Measurements from ENCODE around the gene HOXD11.

HOXD11 gene

GRCh38 chr2:176154576-176155252 is 47.6 kb downstream of the HOXD11 start:
- Histone ChIP-seq H3K4me3 (ENCODE audit: low read depth in 1 of 2, low read length in 2 of 2) (no peak overlapping the region), H3K27me3 (ENCODE audit: control insufficient read depth in 1 of 2, insufficient read depth in 2 of 2, low read length in 2 of 2) (peaks cover 7 to 26% of the 10 kb centered on the region in 2 donors), H3K36me3 (ENCODE audit: insufficient read depth, low read length) (peaks cover 49% of the 10 kb centered on the region), H3K4me1 (ENCODE audit: insufficient read depth, low read length) (no peaks in the 10 kb centered on the region), H3K9me3 (ENCODE audit: low read length) (no peaks in the 10 kb centered on the region), H3K27ac (ENCODE audit: low read depth, low read length) (no peak overlapping the region), H3K9ac (ENCODE audit: low read length) (no peak overlapping the region)

GRCh38 chr2:176155356-176156044 is 48.4 kb downstream of the HOXD11 start:
- Histone ChIP-seq H3K36me3 (ENCODE audit: insufficient read depth, low read length) (peaks cover 42% of the 10 kb centered on the region), H3K27ac (ENCODE audit: low read depth, low read length) (no peak overlapping the region), H3K4me3 (ENCODE audit: low read depth in 1 of 2, low read length in 2 of 2) (no peak overlapping the region), H3K9me3 (ENCODE audit: low read length) (no peaks in the 10 kb centered on the region), H3K9ac (ENCODE audit: low read length) (no peak overlapping the region), H3K4me1 (ENCODE audit: insufficient read depth, low read length) (peaks cover under 1% of the 10 kb centered on the region), H3K27me3 (ENCODE audit: control insufficient read depth in 1 of 2, insufficient read depth in 2 of 2, low read length in 2 of 2) (peaks cover 7 to 34% of the 10 kb centered on the region in 2 donors)

GRCh38 chr2:176156301-176156806 is 49.3 kb downstream of the HOXD11 start:
- H3K36me3 ChIP-seq (ENCODE audit: insufficient read depth, low read length), result peaks cover 36% of the 10 kb centered on the region
- no peak overlapping the region for H3K9ac ChIP-seq (ENCODE audit: low read length)
- peaks cover 7 to 41% of the 10 kb centered on the region in 2 donors for H3K27me3 ChIP-seq (ENCODE audit: control insufficient read depth in 1 of 2, insufficient read depth in 2 of 2, low read length in 2 of 2)
- H3K27ac ChIP-seq (ENCODE audit: low read depth, low read length), result no peak overlapping the region
- H3K4me3 ChIP-seq (ENCODE audit: low read depth in 1 of 2, low read length in 2 of 2), result no peak overlapping the region
- peaks cover 9% of the 10 kb centered on the region for H3K4me1 ChIP-seq (ENCODE audit: insufficient read depth, low read length)
- H3K9me3 ChIP-seq (ENCODE audit: low read length), result no peaks in the 10 kb centered on the region

GRCh38 chr2:176156807-176157498 is 49.9 kb downstream of the HOXD11 start, which contains the start of gene HOXD3:
Gene HOXD3, plus strand, starts transcription at chr2:176157307. Its CDS starts 11,808 bp downstream, at chr2:176169115.
- Histone ChIP-seq H3K4me3 (ENCODE audit: low read depth in 1 of 2, low read length in 2 of 2) (no peak within 1 kb of the TSS), H3K36me3 (ENCODE audit: insufficient read depth, low read length) (peaks cover 34% of the 10 kb centered on the region), H3K27me3 (ENCODE audit: control insufficient read depth in 1 of 2, insufficient read depth in 2 of 2, low read length in 2 of 2) (peaks cover 7 to 41% of the 10 kb centered on the region in 2 donors), H3K4me1 (ENCODE audit: insufficient read depth, low read length) (peaks cover 13% of the 10 kb centered on the region), H3K9ac (ENCODE audit: low read length) (no peak within 1 kb of the TSS), H3K9me3 (ENCODE audit: low read length) (no peaks in the 10 kb centered on the region), H3K27ac (ENCODE audit: low read depth, low read length) (no peak within 1 kb of the TSS)

GRCh38 chr2:176157499-176158185 is 50.6 kb downstream of the HOXD11 start:
- no peak overlapping the region for H3K9ac ChIP-seq (ENCODE audit: low read length)
- no peak overlapping the region for H3K4me3 ChIP-seq (ENCODE audit: low read depth in 1 of 2, low read length in 2 of 2)
- H3K27ac ChIP-seq (ENCODE audit: low read depth, low read length), result no peak overlapping the region
- H3K36me3 ChIP-seq (ENCODE audit: insufficient read depth, low read length), result peaks cover 32% of the 10 kb centered on the region
- H3K9me3 ChIP-seq (ENCODE audit: low read length), result no peaks in the 10 kb centered on the region
- peaks cover 7 to 45% of the 10 kb centered on the region in 2 donors for H3K27me3 ChIP-seq (ENCODE audit: control insufficient read depth in 1 of 2, insufficient read depth in 2 of 2, low read length in 2 of 2)
- peaks cover 13% of the 10 kb centered on the region for H3K4me1 ChIP-seq (ENCODE audit: insufficient read depth, low read length)

GRCh38 chr2:176158186-176158591 is 51.1 kb downstream of the HOXD11 start:
- peaks cover 13% of the 10 kb centered on the region for H3K4me1 ChIP-seq (ENCODE audit: insufficient read depth, low read length)
- no peak overlapping the region for H3K4me3 ChIP-seq (ENCODE audit: low read depth in 1 of 2, low read length in 2 of 2)
- H3K27me3 ChIP-seq (ENCODE audit: control insufficient read depth in 1 of 2, insufficient read depth in 2 of 2, low read length in 2 of 2), result peaks cover 7 to 50% of the 10 kb centered on the region in 2 donors
- no peaks in the 10 kb centered on the region for H3K9me3 ChIP-seq (ENCODE audit: low read length)
- no peak overlapping the region for H3K27ac ChIP-seq (ENCODE audit: low read depth, low read length)
- H3K36me3 ChIP-seq (ENCODE audit: insufficient read depth, low read length), result peaks cover 27% of the 10 kb centered on the region
- no peak overlapping the region for H3K9ac ChIP-seq (ENCODE audit: low read length)

GRCh38 chr2:176158855-176159662 is 52.0 kb downstream of the HOXD11 start:
- H3K9me3 ChIP-seq (ENCODE audit: low read length), result no peaks in the 10 kb centered on the region
- H3K36me3 ChIP-seq (ENCODE audit: insufficient read depth, low read length), result peaks cover 18% of the 10 kb centered on the region
- no peak overlapping the region for H3K27ac ChIP-seq (ENCODE audit: low read depth, low read length)
- peaks cover 7 to 57% of the 10 kb centered on the region in 2 donors for H3K27me3 ChIP-seq (ENCODE audit: control insufficient read depth in 1 of 2, insufficient read depth in 2 of 2, low read length in 2 of 2)
- peaks cover 13% of the 10 kb centered on the region for H3K4me1 ChIP-seq (ENCODE audit: insufficient read depth, low read length)
- no peak overlapping the region for H3K9ac ChIP-seq (ENCODE audit: low read length)
- no peak overlapping the region for H3K4me3 ChIP-seq (ENCODE audit: low read depth in 1 of 2, low read length in 2 of 2)

All from muscle layer of colon (tissue), 2 donors.